IPS-18a (cell line): ENCODE results near the gene PEAK1.
"Not testable (repeated sequence)": the region's sequence is repeated elsewhere in the genome, so short reads cannot be mapped to it uniquely, and the experiment has no call there.

ENCODE experiments used
- H3K27ac ChIP-seq: one replicate; pipeline ENCODE4 v1.5.1; 2013; ENCODE audit warnings: low read length
- H3K27me3 ChIP-seq: one replicate; pipeline ENCODE4 v1.6.1; 2013; ENCODE audit warnings: mild to moderate bottlenecking, low read length; ENCODE audit not compliant: control insufficient read depth, insufficient read depth
- H3K36me3 ChIP-seq: one replicate; pipeline ENCODE4 v1.6.1; 2013; ENCODE audit warnings: low read depth, low read length; ENCODE audit not compliant: control insufficient read depth
- H3K4me1 ChIP-seq: one replicate; pipeline ENCODE4 v1.6.1; 2013; ENCODE audit warnings: low read depth, low read length; ENCODE audit not compliant: control insufficient read depth
- H3K4me3 ChIP-seq: one replicate; pipeline ENCODE4 v1.5.1; 2013; ENCODE audit warnings: low read length
- H3K9ac ChIP-seq: one replicate; pipeline ENCODE4 v1.6.1; 2013; ENCODE audit warnings: mild to moderate bottlenecking, low read length, moderate library complexity
- H3K9me3 ChIP-seq: one replicate; pipeline ENCODE4 v1.6.1; 2013; ENCODE audit warnings: low read depth, low read length; ENCODE audit not compliant: control insufficient read depth

PEAK1 gene

DNA sequence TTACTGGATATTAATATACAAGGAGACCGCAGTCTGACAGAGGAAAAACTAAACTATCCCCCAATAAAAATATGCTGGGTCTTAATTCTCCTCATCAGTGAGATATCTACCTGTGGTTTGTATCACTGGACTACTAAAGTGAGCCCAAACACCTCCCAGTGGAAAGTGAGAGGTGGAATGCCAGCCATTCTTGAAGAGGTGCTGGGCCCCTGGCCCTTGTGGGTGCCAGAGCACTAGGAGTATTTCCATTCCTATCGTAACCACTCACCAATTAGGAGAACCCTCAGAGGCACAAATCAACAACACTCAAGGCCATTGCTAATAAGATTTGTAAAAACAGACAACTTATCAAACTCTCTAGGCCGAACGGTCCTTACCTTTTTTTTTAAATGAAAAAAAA lies 227.5 kb downstream of the PEAK1 start:
- Histone ChIP-seq H3K27me3 (no peaks in the 10 kb centered on the region), H3K4me3 (no peak overlapping the region), H3K9ac (no peak overlapping the region), H3K4me1 (no peaks in the 10 kb centered on the region), H3K27ac (no peak overlapping the region), H3K36me3 (no peaks in the 10 kb centered on the region), H3K9me3 (no peaks in the 10 kb centered on the region)

DNA sequence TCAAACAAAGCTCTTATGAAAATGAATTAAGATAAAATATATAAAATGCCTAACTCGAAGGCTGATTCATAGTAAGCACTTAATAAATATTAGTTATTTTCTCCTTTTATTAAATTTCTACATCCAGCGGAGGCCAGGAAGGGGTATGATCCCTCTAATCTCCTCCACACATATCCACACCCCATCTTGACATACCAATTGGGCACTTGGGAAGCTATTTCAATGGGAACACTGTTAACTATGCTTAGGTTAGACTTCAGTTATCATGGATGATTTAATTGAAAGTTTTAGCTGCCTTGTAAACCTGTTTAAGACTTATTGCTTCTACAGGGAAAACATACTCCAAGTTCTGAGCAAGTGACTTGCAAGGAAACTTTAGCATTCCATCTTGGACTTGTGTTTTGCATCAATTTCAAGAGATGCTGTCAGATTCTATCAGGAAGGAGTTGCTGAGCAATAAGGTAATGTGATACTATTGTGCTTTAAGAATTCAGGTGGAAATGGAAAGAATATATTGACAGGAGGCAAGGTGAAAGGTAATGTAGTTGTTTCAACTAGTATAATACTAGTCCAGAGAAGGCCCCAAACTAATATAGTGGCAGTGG lies 228.6 kb downstream of the PEAK1 start:
- Histone ChIP-seq H3K27ac (no peak overlapping the region), H3K36me3 (no peaks in the 10 kb centered on the region), H3K9me3 (no peaks in the 10 kb centered on the region), H3K9ac (no peak overlapping the region), H3K27me3 (no peaks in the 10 kb centered on the region), H3K4me1 (no peaks in the 10 kb centered on the region), H3K4me3 (no peak overlapping the region)

DNA sequence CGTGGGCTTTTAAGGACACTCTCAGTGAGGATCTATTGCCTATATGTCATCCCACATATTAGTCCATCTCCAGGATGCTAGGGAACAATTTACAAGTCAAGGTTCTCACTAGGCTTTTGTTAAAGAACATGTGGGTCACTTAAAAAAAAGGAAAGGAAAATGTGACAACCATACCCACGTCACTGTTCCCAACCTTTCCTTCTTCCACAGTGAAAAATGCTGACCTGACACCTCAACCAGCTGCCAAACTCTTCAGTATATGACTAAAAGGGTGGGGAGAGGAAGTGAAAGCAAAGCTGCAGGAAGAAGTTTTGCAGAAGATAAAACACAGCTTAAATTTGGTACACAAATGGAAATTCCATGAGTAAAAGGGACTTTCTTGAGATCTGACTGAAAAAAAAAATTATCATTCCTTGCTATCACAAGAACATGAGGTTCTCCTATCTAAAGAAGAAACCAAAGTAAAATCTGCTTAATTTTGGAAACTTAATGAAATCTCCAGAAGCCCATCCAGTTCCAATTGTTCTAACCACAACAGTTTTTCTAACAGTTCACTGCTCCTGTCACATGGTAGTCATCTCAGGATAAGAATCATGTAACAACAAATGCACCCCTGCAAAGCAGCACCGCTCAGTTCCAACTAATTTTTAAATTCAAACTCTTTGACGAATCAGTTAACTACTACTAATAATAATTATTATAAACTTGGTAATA lies 232.0 kb downstream of the PEAK1 start:
- Histone ChIP-seq H3K9me3 (no peaks in the 10 kb centered on the region), H3K4me1 (no peaks in the 10 kb centered on the region), H3K27me3 (no peaks in the 10 kb centered on the region), H3K9ac (no peak overlapping the region), H3K4me3 (no peak overlapping the region), H3K36me3 (no peaks in the 10 kb centered on the region), H3K27ac (no peak overlapping the region)

DNA sequence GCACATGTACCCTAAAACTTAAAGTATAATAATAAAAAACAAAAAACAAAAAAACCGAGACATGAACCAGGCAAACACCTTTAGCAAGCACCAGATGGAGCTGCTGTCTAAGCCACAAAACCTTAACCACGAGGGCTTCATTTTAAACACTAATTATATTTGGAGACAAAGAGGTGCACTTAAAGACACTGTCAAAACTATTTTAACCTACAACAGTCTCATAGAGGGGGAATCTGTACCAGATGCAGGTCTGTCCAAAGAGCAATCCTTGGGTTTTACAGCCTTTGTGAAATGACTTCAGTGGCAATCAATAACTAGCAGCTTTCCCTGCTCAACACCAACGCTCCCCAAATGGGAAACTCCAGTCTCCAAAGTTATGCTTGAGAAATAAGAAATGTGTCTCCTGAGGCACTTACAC lies 233.3 kb downstream of the PEAK1 start:
- no peaks in the 10 kb centered on the region for H3K9me3 ChIP-seq
- no peak overlapping the region for H3K9ac ChIP-seq
- H3K36me3 ChIP-seq = no peaks in the 10 kb centered on the region
- H3K4me3 ChIP-seq = no peak overlapping the region
- H3K4me1 ChIP-seq = no peaks in the 10 kb centered on the region
- H3K27ac ChIP-seq = peak overlapping the region; percentile 42
- H3K27me3 ChIP-seq = no peaks in the 10 kb centered on the region

DNA sequence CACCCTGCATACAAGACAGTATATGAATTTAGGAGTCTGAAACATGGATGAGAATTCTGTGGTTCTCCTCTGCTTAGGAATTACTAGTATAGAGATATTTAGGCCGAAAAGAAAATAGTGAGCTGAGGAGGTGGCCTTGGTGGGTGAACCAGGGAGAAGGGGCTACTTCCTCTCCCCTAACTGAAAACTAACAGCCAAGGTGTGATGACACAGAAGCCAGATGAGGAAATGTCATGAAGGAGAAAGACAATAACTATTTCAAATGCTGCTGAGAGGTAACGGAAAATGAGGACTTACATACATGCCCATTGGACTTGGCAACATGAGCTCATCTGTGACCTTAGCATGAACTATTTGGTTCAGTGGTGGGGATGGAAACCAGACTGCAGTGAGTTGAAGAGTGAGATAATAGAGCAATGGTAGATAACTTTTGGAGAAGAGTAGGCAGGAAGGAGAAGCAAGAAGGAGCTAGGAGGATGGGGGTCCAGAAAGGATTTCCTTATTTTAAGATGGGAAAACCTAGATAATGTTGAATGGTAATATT lies 234.6 kb downstream of the PEAK1 start:
- Histone ChIP-seq H3K4me1 (no peaks in the 10 kb centered on the region), H3K9me3 (no peaks in the 10 kb centered on the region), H3K27me3 (no peaks in the 10 kb centered on the region), H3K36me3 (peaks cover 3% of the 10 kb centered on the region), H3K27ac (no peak overlapping the region), H3K4me3 (no peak overlapping the region), H3K9ac (no peak overlapping the region)

DNA sequence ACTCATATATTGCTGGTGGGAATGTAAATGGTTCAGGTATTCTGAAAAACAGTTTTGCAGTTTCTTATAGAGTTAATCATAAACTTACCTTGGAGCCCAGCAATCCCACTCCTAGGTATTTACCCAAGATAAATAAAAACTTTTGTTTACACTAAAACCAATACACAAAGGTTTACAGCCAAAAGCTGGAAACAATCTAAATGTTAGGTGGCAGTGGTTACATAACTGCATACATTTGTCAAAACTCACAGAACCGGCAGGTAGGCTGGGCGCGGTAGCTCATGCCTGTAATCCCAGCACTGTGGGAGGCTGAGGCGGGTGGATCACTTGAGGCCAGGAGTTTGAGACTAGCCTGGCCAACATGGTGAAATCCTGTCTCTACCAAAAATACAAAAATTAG lies 235.6 kb downstream of the PEAK1 start:
- not testable (repeated sequence) for H3K27ac ChIP-seq, H3K9ac ChIP-seq, H3K27me3 ChIP-seq, H3K4me3 ChIP-seq, H3K36me3 ChIP-seq, H3K4me1 ChIP-seq, H3K9me3 ChIP-seq

DNA sequence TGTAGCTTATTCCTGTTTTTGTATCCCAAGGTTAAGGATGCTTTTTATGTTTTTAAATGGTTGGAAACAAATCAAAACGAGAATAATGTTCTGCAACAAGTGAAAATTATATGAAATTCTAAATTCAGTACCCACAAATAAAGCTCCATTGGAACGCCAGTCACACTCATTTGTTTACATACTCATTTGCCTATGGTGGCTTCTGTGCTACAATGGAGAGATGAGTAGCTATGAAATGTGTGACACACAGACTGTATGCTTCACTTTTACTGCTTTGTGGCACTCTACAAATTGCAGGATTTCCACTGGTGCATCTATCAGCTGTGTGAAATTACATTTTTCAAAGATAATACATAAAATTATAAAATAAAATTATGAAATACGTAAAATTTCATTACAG lies 236.8 kb downstream of the PEAK1 start:
- Histone ChIP-seq H3K4me1 (no peaks in the 10 kb centered on the region), H3K27ac (no peak overlapping the region), H3K9me3 (no peaks in the 10 kb centered on the region), H3K36me3 (peaks cover 3% of the 10 kb centered on the region), H3K9ac (no peak overlapping the region), H3K27me3 (no peaks in the 10 kb centered on the region), H3K4me3 (no peak overlapping the region)

DNA sequence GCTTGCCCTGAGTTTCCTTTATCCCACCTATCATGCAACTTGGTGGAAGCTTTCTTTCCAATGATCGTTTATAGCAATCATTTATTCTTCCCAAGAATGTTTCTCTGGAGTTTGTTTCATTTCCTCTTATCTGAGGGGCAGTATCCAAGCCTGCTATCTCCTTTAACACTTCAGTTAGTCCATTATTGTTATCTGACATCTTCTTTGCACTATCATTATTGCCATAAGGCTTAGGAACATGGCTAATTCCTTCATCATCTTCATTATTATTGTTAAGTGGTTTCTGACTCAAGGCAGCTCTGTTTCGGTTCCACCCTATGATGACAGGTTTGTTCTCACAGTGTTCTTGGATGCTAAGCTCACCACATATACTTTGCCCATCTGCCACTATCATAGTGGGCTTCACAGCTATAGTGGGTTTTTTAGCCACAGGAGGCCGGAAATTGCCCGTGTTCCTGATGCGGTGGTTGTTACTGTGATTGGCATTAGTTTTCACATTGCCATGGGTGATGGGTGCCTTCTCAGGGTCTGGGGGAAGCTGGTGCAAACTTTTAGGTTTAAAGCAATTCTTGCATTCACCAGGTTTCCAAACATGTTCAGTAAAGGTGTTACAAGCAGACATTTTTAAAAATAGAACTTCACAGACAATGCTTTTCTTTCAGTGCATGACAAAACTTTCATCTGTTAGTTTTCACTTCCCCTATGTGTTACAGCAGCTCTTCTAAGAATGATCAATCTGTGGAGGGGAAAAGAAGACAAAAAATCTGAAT lies 238.4 kb downstream of the PEAK1 start:
- H3K4me3 ChIP-seq = no peak overlapping the region
- H3K36me3 ChIP-seq = peaks cover 3% of the 10 kb centered on the region
- no peak overlapping the region for H3K27ac ChIP-seq
- no peaks in the 10 kb centered on the region for H3K27me3 ChIP-seq
- no peaks in the 10 kb centered on the region for H3K9me3 ChIP-seq
- H3K9ac ChIP-seq = no peak overlapping the region
- H3K4me1 ChIP-seq = no peaks in the 10 kb centered on the region

DNA sequence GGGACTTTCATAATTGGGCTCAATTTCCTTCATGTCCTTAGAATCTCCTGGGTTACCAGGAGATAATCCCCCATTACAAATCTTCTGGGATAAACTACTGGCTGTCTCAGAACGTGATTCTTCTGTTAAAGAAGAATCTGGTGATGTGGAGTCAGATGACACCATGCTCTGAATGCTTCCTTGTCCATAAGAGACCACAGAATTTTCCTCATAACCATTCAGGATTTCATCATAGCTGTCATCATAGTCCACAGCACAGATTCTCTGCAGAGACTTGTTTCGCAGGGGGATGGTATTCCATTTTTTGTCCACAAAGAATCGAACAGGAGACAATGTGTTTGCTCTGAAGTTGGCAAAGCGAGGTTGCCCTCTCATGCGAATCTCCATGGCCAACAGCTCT lies 239.1 kb downstream of the PEAK1 start:
- no peaks in the 10 kb centered on the region for H3K4me1 ChIP-seq
- H3K9ac ChIP-seq = no peak overlapping the region

DNA sequence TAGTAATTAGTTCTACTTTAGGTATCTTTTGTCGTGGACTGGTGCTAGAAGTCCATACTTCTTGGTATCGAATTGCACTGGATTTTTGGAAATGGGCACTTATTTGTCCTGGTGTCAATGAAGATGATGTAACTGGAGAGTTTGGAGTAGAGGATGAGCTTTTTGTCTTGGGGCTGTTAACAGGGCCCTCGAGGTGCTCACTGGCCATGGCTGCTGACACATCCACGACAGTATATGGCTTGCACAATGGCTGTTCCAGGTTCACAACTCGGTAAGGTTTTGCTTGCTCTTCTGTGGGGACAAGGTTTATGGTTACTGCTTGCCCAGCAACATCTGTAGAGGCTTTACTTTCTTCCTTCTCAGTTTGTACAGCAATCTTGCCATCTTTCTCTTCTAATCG lies 239.6 kb downstream of the PEAK1 start:
- H3K4me1 ChIP-seq = no peaks in the 10 kb centered on the region
- H3K27ac ChIP-seq = no peak overlapping the region
- no peaks in the 10 kb centered on the region for H3K27me3 ChIP-seq
- H3K36me3 ChIP-seq = peaks cover 3% of the 10 kb centered on the region
- no peaks in the 10 kb centered on the region for H3K9me3 ChIP-seq
- H3K4me3 ChIP-seq = no peak overlapping the region
- H3K9ac ChIP-seq = no peak overlapping the region

More for the DNA sequence above, 239.1 kb downstream of the PEAK1 start:
- H3K27me3 ChIP-seq = no peaks in the 10 kb centered on the region
- no peaks in the 10 kb centered on the region for H3K9me3 ChIP-seq
- no peak overlapping the region for H3K27ac ChIP-seq
- H3K4me3 ChIP-seq = no peak overlapping the region
- H3K36me3 ChIP-seq = peaks cover 3% of the 10 kb centered on the region

DNA sequence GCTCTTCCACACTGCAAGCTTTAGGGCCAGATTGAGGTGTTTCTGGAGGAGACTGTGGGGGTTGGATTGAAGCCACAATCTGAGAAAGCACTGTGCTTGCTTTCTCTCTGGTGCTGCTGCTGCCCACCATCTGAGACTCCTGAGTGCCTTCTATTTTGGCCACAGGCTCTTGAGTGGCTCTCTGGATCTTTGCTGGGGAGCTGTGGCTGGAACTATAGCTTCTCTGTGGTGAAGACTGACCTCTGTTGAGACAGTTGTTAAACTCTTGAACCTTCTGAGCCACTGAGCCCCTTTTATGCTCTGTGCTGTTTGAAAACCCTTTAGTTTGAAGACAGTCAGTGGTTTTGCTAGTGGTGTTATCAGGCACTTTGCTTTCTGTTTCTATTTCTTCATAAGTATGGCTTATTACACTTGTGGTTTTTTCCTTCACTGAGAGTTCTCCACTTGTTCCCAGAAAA lies 240.3 kb downstream of the PEAK1 start:
- Histone ChIP-seq H3K9ac (no peak overlapping the region), H3K4me3 (no peak overlapping the region), H3K9me3 (no peaks in the 10 kb centered on the region), H3K4me1 (no peaks in the 10 kb centered on the region), H3K36me3 (peaks cover 3% of the 10 kb centered on the region), H3K27me3 (no peaks in the 10 kb centered on the region), H3K27ac (no peak overlapping the region)
